SK-N-SH treated with all-trans-retinoic acid at 6 μM for 48 hours (cell line): ENCODE results near the gene DEDD2.

Source experiments
- ATAC-seq: fragments of 200-7000 bp; cut with Tn5 transposase; 3 replicates; pipeline ENCODE4 v1.9.1; 2020; ENCODE audit warnings: mild to moderate bottlenecking, moderate library complexity
- ARNTL ChIP-seq: fragments of 450-650 bp; formaldehyde crosslinking; IDR thresholded peaks from 2 replicates; pipeline ENCODE4 v1.5.0; 2020; ENCODE audit warnings: low read depth, mild to moderate bottlenecking, moderate library complexity, borderline replicate concordance
- BACH2 ChIP-seq: fragments of 250-450 bp; sonication (Bioruptor Pico); IDR thresholded peaks from 2 replicates; pipeline ENCODE4 v1.9.0; 2021; ENCODE audit warnings: mild to moderate bottlenecking, borderline replicate concordance
- CREB5 ChIP-seq: fragments of 250-450 bp; sonication (Bioruptor Pico); IDR thresholded peaks from 2 replicates; pipeline ENCODE4 v1.5.1; 2020; ENCODE audit warnings: low read depth, mild to moderate bottlenecking, moderate library complexity
- CSDC2 ChIP-seq: fragments of 250-450 bp; sonication (Bioruptor Pico); IDR thresholded peaks from 2 replicates; pipeline ENCODE4 v1.5.0; 2020; ENCODE audit warnings: mild to moderate bottlenecking, moderate library complexity
- ESRRG ChIP-seq: fragments of 250-450 bp; sonication (Bioruptor Pico); IDR thresholded peaks from 2 replicates; pipeline ENCODE4 v1.6.1; 2021; ENCODE audit warnings: mild to moderate bottlenecking
- ISL1 ChIP-seq: fragments of 250-450 bp; sonication (Bioruptor Pico); IDR thresholded peaks from 2 replicates; pipeline ENCODE4 v2.1.2; 2022; ENCODE audit warnings: mild to moderate bottlenecking, moderate library complexity
- OSR1 ChIP-seq: fragments of 250-450 bp; sonication (Bioruptor Pico); IDR thresholded peaks from 2 replicates; pipeline ENCODE4 v1.8.0; 2022; ENCODE audit warnings: moderate library complexity, mild to moderate bottlenecking, inconsistent platforms
- PPARA ChIP-seq: fragments of 250-450 bp; sonication (Bioruptor Pico); IDR thresholded peaks from 2 replicates; pipeline ENCODE4 v1.5.0; 2020; ENCODE audit warnings: mild to moderate bottlenecking, borderline replicate concordance
- SNAI2 ChIP-seq: fragments of 250-450 bp; sonication (Bioruptor Pico); IDR thresholded peaks from 2 replicates; pipeline ENCODE4 v1.5.0; 2020; ENCODE audit warnings: mild to moderate bottlenecking, moderate library complexity
- TCF4 ChIP-seq: fragments of 250-450 bp; sonication (Bioruptor Pico); IDR thresholded peaks from 2 replicates; pipeline ENCODE4 v1.8.0; 2021; ENCODE audit warnings: mild to moderate bottlenecking, moderate library complexity, borderline replicate concordance
- TOX ChIP-seq: fragments of 250-450 bp; sonication (Bioruptor Pico); IDR thresholded peaks from 2 replicates; pipeline ENCODE4 v1.8.0; 2021; ENCODE audit warnings: mild to moderate bottlenecking, moderate library complexity, borderline replicate concordance
- TSHZ2 ChIP-seq: fragments of 250-450 bp; sonication (Bioruptor Pico); IDR thresholded peaks from 2 replicates; pipeline ENCODE4 v1.5.0; 2020; ENCODE audit warnings: mild to moderate bottlenecking, moderate library complexity
- ZC3H10 ChIP-seq: fragments of 250-450 bp; sonication (Bioruptor Pico); IDR thresholded peaks from 2 replicates; pipeline ENCODE4 v1.5.1; 2021; ENCODE audit warnings: mild to moderate bottlenecking, moderate library complexity
- ZFP3 ChIP-seq: fragments of 250-450 bp; sonication (Bioruptor Pico); IDR thresholded peaks from 2 replicates; pipeline ENCODE4 v1.5.0; 2020; ENCODE audit warnings: mild to moderate bottlenecking, moderate library complexity
- ZFP30 ChIP-seq: fragments of 450-650 bp; formaldehyde crosslinking; IDR thresholded peaks from 2 replicates; pipeline ENCODE4 v1.5.0; 2022; ENCODE audit warnings: mild to moderate bottlenecking, moderate library complexity
- ZNF565 ChIP-seq: fragments of 450-650 bp; formaldehyde crosslinking; conservative IDR thresholded peaks from 2 replicates; pipeline ENCODE4 v1.5.0; 2020; ENCODE audit warnings: low read depth, mild to moderate bottlenecking, moderate library complexity
- ZNF70 ChIP-seq: fragments of 450-650 bp; formaldehyde crosslinking; IDR thresholded peaks from 2 replicates; pipeline ENCODE4 v1.5.0; 2020; ENCODE audit warnings: mild to moderate bottlenecking, moderate library complexity
- ZNF8 ChIP-seq: fragments of 450-650 bp; formaldehyde crosslinking; IDR thresholded peaks from 2 replicates; pipeline ENCODE4 v1.5.0; 2020; ENCODE audit warnings: mild to moderate bottlenecking, moderate library complexity
- TF ChIP-seq, protein P1 (sequence below): fragments of 250-450 bp; sonication (Bioruptor Pico); IDR thresholded peaks from 2 replicates; pipeline ENCODE4 v1.8.0; 2020; ENCODE audit warnings: mild to moderate bottlenecking, moderate library complexity, borderline replicate concordance
- TF ChIP-seq, protein P2 (sequence below): fragments of 250-450 bp; sonication (Bioruptor Pico); IDR thresholded peaks from 2 replicates; pipeline ENCODE4 v1.8.0; 2021; ENCODE audit warnings: low read depth, mild to moderate bottlenecking, moderate library complexity, borderline replicate concordance

The DEDD2 gene

DNA sequence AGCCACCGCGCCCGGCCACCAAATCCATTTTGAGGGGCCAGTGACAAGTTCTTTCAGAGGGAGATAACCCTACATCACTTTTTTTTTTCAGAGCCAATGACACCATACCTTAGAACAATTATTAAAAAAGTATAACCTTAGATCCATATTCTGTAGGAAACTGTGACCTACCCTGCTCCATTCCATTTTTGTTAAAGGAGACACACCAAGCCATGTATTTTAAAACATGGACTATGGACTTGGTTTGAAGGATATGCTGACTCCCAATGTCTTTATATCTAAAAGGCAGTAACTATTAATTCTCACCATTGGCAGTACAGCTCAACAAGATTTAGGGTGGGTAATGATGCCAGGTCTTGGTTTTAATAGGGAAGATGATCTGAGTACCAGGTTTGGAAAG, 23.8 kb upstream of the DEDD2 start:
- no peak for ATAC-seq

GRCh38 chr19:42239544-42240220, 22.2 kb upstream of the DEDD2 start:
- TF ChIP-seq ZNF565 (CRISPR knock-in tag) (no peak), ARNTL (CRISPR knock-in tag) (no peak), ZNF8 (CRISPR knock-in tag) (no peak), ZNF70 (CRISPR knock-in tag) (no peak), TCF4 (CRISPR knock-in tag) (no peak), ISL1 (no peak), ZC3H10 (CRISPR knock-in tag) (no peak)
- TF ChIP-seq, all 23 proteins: peak for 0
- no peak for ATAC-seq

More for the DNA sequence above, 23.8 kb upstream of the DEDD2 start:
- TF ChIP-seq ZFP30: no peak
- TF ChIP-seq ARNTL (CRISPR knock-in tag): no peak
- TF ChIP-seq BACH2 (CRISPR knock-in tag): no peak

GRCh38 chr19:42235181-42235580, 17.7 kb upstream of the DEDD2 start:
- TF ChIP-seq SNAI2 (CRISPR knock-in tag) (no peak), OSR1 (CRISPR knock-in tag) (no peak), ZC3H10 (CRISPR knock-in tag) (no peak), CSDC2 (no peak), ARNTL (CRISPR knock-in tag) (no peak), TSHZ2 (CRISPR knock-in tag) (no peak), ZNF8 (CRISPR knock-in tag) (no peak)
- TF ChIP-seq, protein P1, sequence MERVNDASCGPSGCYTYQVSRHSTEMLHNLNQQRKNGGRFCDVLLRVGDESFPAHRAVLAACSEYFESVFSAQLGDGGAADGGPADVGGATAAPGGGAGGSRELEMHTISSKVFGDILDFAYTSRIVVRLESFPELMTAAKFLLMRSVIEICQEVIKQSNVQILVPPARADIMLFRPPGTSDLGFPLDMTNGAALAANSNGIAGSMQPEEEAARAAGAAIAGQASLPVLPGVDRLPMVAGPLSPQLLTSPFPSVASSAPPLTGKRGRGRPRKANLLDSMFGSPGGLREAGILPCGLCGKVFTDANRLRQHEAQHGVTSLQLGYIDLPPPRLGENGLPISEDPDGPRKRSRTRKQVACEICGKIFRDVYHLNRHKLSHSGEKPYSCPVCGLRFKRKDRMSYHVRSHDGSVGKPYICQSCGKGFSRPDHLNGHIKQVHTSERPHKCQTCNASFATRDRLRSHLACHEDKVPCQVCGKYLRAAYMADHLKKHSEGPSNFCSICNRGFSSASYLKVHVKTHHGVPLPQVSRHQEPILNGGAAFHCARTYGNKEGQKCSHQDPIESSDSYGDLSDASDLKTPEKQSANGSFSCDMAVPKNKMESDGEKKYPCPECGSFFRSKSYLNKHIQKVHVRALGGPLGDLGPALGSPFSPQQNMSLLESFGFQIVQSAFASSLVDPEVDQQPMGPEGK (CRISPR knock-in tag): no peak
- TF ChIP-seq, protein P2, sequence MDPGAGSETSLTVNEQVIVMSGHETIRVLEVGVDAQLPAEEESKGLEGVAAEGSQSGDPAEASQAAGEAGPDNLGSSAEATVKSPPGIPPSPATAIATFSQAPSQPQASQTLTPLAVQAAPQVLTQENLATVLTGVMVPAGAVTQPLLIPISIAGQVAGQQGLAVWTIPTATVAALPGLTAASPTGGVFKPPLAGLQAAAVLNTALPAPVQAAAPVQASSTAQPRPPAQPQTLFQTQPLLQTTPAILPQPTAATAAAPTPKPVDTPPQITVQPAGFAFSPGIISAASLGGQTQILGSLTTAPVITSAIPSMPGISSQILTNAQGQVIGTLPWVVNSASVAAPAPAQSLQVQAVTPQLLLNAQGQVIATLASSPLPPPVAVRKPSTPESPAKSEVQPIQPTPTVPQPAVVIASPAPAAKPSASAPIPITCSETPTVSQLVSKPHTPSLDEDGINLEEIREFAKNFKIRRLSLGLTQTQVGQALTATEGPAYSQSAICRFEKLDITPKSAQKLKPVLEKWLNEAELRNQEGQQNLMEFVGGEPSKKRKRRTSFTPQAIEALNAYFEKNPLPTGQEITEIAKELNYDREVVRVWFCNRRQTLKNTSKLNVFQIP (CRISPR knock-in tag): no peak
- no peak for ATAC-seq

DNA sequence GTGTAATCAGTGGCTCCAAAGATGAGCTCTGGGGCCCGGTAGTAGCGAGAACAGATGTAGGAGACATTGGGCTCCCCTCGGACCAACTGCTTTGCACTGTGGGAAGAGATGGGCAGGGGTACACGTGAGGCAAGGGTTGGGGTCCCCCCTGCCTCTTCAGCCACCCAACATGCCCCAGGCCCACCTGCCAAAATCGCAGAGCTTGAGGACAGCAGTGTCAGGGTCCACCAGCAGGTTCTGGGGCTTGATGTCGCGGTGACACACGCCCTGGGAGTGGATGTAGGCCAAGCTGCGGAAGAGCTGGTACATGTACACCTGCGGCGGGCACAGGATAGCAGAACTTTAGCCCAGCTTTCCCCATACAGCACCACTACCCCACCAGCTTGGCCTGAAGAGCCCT, 16.9 kb upstream of the DEDD2 start:
- no peak for ATAC-seq
- TF ChIP-seq CREB5 (CRISPR knock-in tag) (no peak), TCF4 (CRISPR knock-in tag) (no peak), BACH2 (CRISPR knock-in tag) (no peak), ZC3H10 (CRISPR knock-in tag) (no peak), ISL1 (no peak), ZNF8 (CRISPR knock-in tag) (no peak), CSDC2 (no peak), ZNF565 (CRISPR knock-in tag) (no peak), ESRRG (CRISPR knock-in tag) (no peak), ZFP30 (no peak), TSHZ2 (CRISPR knock-in tag) (no peak), TOX (CRISPR knock-in tag) (no peak), OSR1 (CRISPR knock-in tag) (no peak), ZFP3 (CRISPR knock-in tag) (no peak), PPARA (CRISPR knock-in tag) (no peak), ZNF70 (CRISPR knock-in tag) (no peak)
- TF ChIP-seq, protein P2 (CRISPR knock-in tag): no peak
